ENCODE data around the gene FLYWCH2.
"Not testable (repeated sequence)": the region's sequence is repeated elsewhere in the genome, so short reads cannot be mapped to it uniquely, and the experiment has no call there.

Gene FLYWCH2

DNA sequence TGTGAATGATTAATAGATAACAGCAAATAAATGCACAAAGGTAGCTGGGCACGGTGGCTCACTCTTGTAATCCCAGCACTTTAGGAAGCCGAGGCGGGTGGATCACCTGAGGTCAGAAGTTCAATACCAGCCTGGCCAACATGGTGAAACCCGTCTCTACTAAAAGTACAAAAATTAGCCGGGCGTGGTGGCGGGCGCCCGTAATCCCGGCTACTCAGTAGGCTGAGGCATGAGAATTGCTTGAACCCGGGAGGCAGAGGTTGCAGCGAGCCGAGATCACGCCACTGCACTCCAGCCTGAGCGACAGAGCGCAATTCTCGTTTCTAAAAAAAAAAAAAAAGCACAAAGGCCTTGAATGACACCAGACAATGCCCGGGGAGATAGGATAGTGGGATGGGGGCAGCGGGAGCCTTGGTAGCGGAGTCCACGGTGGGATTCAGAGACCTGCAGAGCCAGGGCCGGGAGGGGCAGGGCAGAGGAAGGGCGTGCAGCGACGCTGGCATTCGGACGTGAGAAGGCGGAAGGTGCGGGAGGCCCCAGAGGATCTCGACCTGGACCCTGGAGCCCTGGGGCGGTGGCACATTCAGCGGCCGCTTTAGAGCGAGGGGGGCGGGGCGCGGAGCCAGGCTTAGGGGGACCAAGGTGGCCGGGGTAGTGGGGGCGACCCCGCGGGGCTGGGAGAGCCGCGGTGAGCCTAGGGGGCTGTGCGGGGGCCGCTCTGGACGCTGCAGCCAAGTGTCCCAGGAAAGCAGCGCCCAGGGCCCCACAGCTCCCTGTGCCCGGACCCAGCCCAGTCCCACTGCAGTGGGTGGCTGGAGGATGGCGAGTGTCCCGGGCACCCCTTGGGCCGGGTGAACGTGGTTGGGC is 999 bp upstream of the FLYWCH2 start:
- DNase-seq (ENCODE audit: low read depth in 2 of 2), result no peak

- DNase-seq (ENCODE audit: low read depth in 2 of 2), result no peak
Measured at GRCh38 chr16:2883458-2883908, 468 bp downstream of the FLYWCH2 start.

DNA sequence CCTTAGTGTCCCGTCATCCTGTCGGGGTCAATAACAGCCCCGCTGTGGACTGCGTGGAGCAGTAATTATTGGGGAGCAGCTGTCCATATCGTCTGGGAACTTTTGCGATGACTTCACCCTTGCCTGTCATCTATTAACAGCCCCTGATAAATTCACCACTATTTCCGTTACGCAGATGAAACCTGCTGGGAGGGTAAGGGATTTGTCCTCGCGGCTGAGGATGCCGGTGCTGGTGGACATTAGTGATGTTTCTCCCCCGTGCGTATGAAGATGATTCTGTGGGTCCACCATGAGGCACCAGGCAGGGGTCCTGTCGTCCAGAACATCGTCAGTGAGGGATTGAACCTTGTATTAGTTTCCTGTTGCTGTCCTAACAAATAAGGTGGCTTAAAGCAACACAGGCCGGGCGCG is 1.0 kb downstream of the FLYWCH2 start:
- DNase-seq (ENCODE audit: low read depth in 2 of 2), result no peak

DNA sequence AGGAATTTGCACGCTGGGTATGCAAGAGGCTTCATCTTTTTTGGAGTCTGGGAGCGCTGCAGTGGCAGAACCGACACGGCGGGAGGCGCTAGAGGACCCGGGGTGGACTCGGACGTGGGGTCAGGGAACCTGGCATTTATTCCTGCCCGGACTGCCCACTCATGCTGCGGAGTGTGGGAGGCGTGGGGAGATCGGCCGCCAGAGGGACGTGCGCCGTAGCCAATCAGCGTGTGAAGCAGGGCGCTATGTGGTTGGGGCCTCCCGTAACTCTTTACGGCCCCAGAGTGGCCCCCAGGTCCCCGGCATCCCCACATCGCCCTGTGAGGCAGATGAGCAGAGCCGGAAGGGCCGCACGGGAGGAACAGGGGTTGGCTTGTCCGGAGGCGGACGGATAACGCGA is 11.2 kb downstream of the FLYWCH2 start:
- DNase-seq (ENCODE audit: low read depth in 2 of 2), result no peak

- no peak for DNase-seq (ENCODE audit: low read depth in 2 of 2)
Measured at GRCh38 chr16:2895813-2896212, 12.8 kb downstream of the FLYWCH2 start.

- no peak for DNase-seq (ENCODE audit: low read depth in 2 of 2)
Measured at GRCh38 chr16:2896480-2897010, 13.5 kb downstream of the FLYWCH2 start.

- DNase-seq (ENCODE audit: low read depth in 2 of 2), result no peak
Measured at GRCh38 chr16:2897110-2897509, 14.1 kb downstream of the FLYWCH2 start.

GRCh38 chr16:2898831-2899563 is 16.0 kb downstream of the FLYWCH2 start:
- DNase-seq (ENCODE audit: low read depth in 2 of 2), result no peak

GRCh38 chr16:2899564-2900072 is 16.6 kb downstream of the FLYWCH2 start:
- DNase-seq (ENCODE audit: low read depth in 2 of 2), result no peak

DNA sequence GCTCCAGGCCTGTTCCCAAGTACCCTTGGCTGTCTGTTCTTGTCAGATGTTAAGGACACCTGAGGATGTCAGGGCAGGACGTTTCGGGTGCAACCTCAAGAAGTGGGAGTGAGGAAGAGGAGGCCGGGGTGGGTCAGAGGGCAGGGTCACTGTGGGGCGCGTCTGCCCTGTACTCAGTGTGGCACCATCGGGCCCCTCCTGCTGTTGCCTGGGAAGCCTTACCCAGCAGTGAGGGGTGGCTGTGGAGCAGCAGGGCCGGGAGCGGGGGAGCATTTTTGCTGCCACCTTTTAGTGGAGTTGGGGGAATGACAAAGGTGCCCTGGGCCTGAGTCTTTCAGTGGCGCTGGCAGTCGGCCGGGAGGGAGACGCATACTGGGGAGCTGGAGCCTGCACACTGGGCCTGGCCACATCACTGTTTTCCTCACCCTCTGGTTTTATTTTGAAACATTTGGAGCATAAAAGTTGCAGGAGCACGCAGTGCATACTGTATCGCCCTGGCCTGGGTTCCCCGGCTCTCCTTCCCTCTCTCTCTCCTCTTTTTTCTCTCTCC is 17.6 kb downstream of the FLYWCH2 start:
- no peak for DNase-seq (ENCODE audit: low read depth in 2 of 2)

- DNase-seq (ENCODE audit: low read depth in 2 of 2), result no peak
Measured at GRCh38 chr16:2902337-2903130, 19.5 kb downstream of the FLYWCH2 start.

- DNase-seq (ENCODE audit: low read depth in 2 of 2), result peak; percentile 44 to 50
Measured at GRCh38 chr16:2904100-2904921, 21.3 kb downstream of the FLYWCH2 start.

DNA sequence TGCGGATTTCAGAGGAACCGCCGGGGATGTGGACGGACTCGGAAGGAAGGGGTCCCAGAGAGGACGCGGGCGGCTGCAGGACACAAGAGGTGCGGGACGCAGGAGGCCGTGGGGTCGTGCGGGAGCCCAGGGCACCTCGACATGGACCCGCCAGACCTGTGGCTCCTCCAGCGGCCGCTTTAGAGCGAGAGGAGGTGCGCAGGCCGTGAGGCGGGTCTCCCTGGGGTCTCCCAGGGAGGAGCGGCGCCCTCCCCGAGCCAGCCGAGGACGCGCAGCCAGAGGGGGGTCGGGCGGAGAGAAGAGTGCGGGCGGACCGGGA is 21.9 kb downstream of the FLYWCH2 start:
- DNase-seq (ENCODE audit: low read depth in 2 of 2), result no peak

GRCh38 chr16:2905241-2905987 is 22.4 kb downstream of the FLYWCH2 start:
- DNase-seq (ENCODE audit: low read depth in 2 of 2), result peak; percentile 60 to 72

- no peak for DNase-seq (ENCODE audit: low read depth in 2 of 2)
Measured at GRCh38 chr16:2905988-2906387, 23.0 kb downstream of the FLYWCH2 start.

DNA sequence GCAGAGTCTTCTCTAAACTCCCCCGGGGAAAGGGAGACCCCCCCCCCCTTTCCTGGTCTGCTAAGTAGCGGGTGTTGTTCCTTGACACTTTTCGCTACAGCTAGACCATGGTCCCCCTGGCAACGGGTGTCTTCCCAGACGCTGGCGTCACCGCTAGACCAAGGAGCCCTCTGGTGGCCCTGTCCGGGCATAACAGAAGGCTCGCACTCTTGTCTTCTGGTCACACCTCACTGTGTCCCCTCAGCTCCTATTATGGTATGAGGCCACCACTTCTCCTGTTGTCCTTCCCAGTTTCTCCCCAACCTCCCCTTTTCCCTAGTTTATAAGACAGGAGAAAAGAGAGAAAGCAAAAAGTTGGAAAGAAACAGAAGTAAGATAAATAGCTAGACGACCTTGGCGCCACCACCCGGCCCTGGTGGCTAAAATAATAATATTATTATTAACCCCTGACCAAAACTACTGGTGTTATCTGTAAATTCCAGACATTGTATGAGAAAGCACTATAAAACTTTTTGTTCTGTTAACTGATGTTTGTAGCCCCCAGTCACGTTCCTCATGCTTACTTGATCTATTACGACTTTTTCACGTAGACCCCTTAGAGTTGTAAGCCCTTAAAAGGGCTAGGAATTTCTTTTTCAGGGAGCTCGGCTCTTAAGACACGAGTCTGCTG is 24.2 kb downstream of the FLYWCH2 start:
- not testable (repeated sequence) for DNase-seq (ENCODE audit: low read depth in 2 of 2)

- DNase-seq (ENCODE audit: low read depth in 2 of 2), result no peak
Measured at GRCh38 chr16:2910441-2910969, 27.5 kb downstream of the FLYWCH2 start.

GRCh38 chr16:2911638-2912329 is 28.8 kb downstream of the FLYWCH2 start, which contains the start of gene FLYWCH1:
FLYWCH1 (plus strand) TSS chr16:2911931; CDS start chr16:2929686, 17,755 bp downstream.
- peak; percentile 98 for DNase-seq (ENCODE audit: low read depth in 2 of 2)
